A549 (cell line): Measurements from ENCODE around the gene ADCY2. TPM values are rescaled to one million over a fixed set of nuclear protein-coding genes. Genes with fewer than 3 reads are reported as not detected.

ENCODE experiments used
- ATAC-seq, 2 experiments: fragments of 200-7000 bp in 1 of 2; fragments of >200 bp in 1 of 2; cut with Nextera tagmentation in 1 of 2; cut with Tn5 transposase in 1 of 2; 3 replicates each; pipeline versions ENCODE4 v1.8.0 to v1.9.1; 2018 to 2020; ENCODE audit warnings: mild to moderate bottlenecking in 1 of 2, moderate library complexity in 1 of 2
- CTCF ChIA-PET: fragments of 300-600 bp; sonication (Branson Sonifier 250); formaldehyde crosslinking; extraction: SDS; loops from one replicate; lab custom pipeline; 2021; ENCODE audit warnings: antibody characterized with exemption, inconsistent platforms; lab: Yijun Ruan, JAX
- POLR2A ChIA-PET: fragments of 350-600 bp; formaldehyde crosslinking; extraction: SDS; loops from one replicate; lab custom pipeline; 2021; ENCODE audit warnings: antibody characterized with exemption, inconsistent platforms; lab: Yijun Ruan, JAX
- DNase-seq, 2 experiments: peaks; one replicate each; pipeline versions ENCODE4 v3.0.0 to v3.0.0-alpha.2; 2011 to 2016; ENCODE audit warnings: low read depth in 1 of 2, low spot score in 1 of 2
- FAIRE-seq: peaks from 2 replicates; lab custom pipeline; 2011; peaks lifted over from hg19 to GRCh38; lab: Jason Lieb, UNC
- H3K27ac ChIP-seq, 2 experiments: fragments of >200 bp; sonication (Bioruptor Twin); formaldehyde crosslinking; 3 replicates each; pipeline ENCODE4 v1.5.1; 2016 to 2017
- H3K4me1 ChIP-seq: fragments of >200 bp; sonication (Bioruptor Twin); formaldehyde crosslinking; 3 replicates; pipeline ENCODE4 v1.6.1; 2016
- H3K4me2 ChIP-seq: fragments of >200 bp; sonication (Bioruptor Twin); formaldehyde crosslinking; 3 replicates; pipeline ENCODE4 v1.6.1; 2016
- H3K4me3 ChIP-seq: fragments of >200 bp; sonication (Bioruptor Twin); formaldehyde crosslinking; 3 replicates; pipeline ENCODE4 v1.5.1; 2016
- H3K9me3 ChIP-seq: fragments of >200 bp; sonication (Bioruptor Twin); formaldehyde crosslinking; 3 replicates; pipeline ENCODE4 v1.6.1; 2016
- BCL3 ChIP-seq: fragments of >200 bp; sonication (Bioruptor Twin); formaldehyde crosslinking; IDR thresholded peaks from 3 replicates; pipeline ENCODE4 v1.6.1; 2016
- CBX2 ChIP-seq: fragments of 200-600 bp; sonication (generic); IDR thresholded peaks from 2 replicates; pipeline ENCODE4 v1.6.1; 2016; ENCODE audit warnings: low read depth, mild to moderate bottlenecking, borderline replicate concordance
- CHD4 ChIP-seq: fragments of 200-600 bp; sonication (generic); IDR thresholded peaks from 2 replicates; pipeline ENCODE4 v1.6.1; 2016; ENCODE audit warnings: antibody characterized with exemption, mild to moderate bottlenecking, borderline replicate concordance
- CTCF ChIP-seq: fragments of >200 bp; sonication (Bioruptor Twin); formaldehyde crosslinking; IDR thresholded peaks from 3 replicates; pipeline ENCODE4 v1.5.1; 2016
- EHF ChIP-seq: fragments of 250-450 bp; sonication (Bioruptor Pico); IDR thresholded peaks from 2 replicates; pipeline ENCODE4 v1.5.0; 2020; ENCODE audit warnings: mild to moderate bottlenecking
- ELK1 ChIP-seq: fragments of 150-350 bp; IDR thresholded peaks from 2 replicates; pipeline ENCODE4 v1.6.1; 2014; ENCODE audit warnings: low read depth, mild to moderate bottlenecking, low read length
- FOXS1 ChIP-seq: fragments of 250-450 bp; sonication (Bioruptor Pico); IDR thresholded peaks from 2 replicates; pipeline ENCODE4 v1.5.0; 2020; ENCODE audit warnings: mild to moderate bottlenecking, moderate library complexity
- GATA3 ChIP-seq: IDR thresholded peaks from 2 replicates; pipeline ENCODE4 v1.6.1; 2012; ENCODE audit warnings: borderline replicate concordance
- HES2 ChIP-seq: fragments of >200 bp; sonication (Bioruptor Twin); formaldehyde crosslinking; IDR thresholded peaks from 2 replicates; pipeline ENCODE4 v1.6.1; 2016
- JUN ChIP-seq, 2 experiments: fragments of >200 bp; sonication (Bioruptor Twin); formaldehyde crosslinking; IDR thresholded peaks; 2 replicates in 1 of 2; 3 replicates in 1 of 2; pipeline ENCODE4 v1.6.1; 2016 to 2017
- JUNB ChIP-seq: fragments of >200 bp; sonication (Bioruptor Twin); formaldehyde crosslinking; IDR thresholded peaks from 2 replicates; pipeline ENCODE4 v1.6.1; 2016
- KDM1A ChIP-seq: fragments of 200-600 bp; sonication (generic); IDR thresholded peaks from 2 replicates; pipeline ENCODE4 v1.6.1; 2016; ENCODE audit warnings: low read depth, mild to moderate bottlenecking
- KDM5A ChIP-seq: fragments of 200-600 bp; sonication (generic); IDR thresholded peaks from 2 replicates; pipeline ENCODE4 v1.6.1; 2016; ENCODE audit warnings: antibody characterized with exemption, mild to moderate bottlenecking
- MYC ChIP-seq: IDR thresholded peaks from 2 replicates; pipeline ENCODE4 v1.6.1; 2012; ENCODE audit warnings: mild to moderate bottlenecking, inconsistent platforms, low read length, improper control_type of control experiment, borderline replicate concordance
- NFE2L2 ChIP-seq: fragments of 150-350 bp; conservative IDR thresholded peaks from 2 replicates; pipeline ENCODE4 v1.6.1; 2014; ENCODE audit warnings: low read length
- NR3C1 ChIP-seq: fragments of >200 bp; sonication (Bioruptor Twin); formaldehyde crosslinking; IDR thresholded peaks from 3 replicates; pipeline ENCODE4 v1.6.1; 2017
- RAD21 ChIP-seq, 2 experiments: fragments of >200 bp in 1 of 2; sonication (Bioruptor Twin) in 1 of 2; formaldehyde crosslinking in 1 of 2; IDR thresholded peaks in 1 of 2; conservative IDR thresholded peaks in 1 of 2; 2 replicates in 1 of 2; 3 replicates in 1 of 2; pipeline ENCODE4 v1.6.1; 2012 to 2018; ENCODE audit warnings: inconsistent platforms in 1 of 2
- REST ChIP-seq: fragments of 200-600 bp; sonication (generic); IDR thresholded peaks from 2 replicates; pipeline ENCODE4 v1.6.1; 2016; ENCODE audit warnings: antibody characterized with exemption, mild to moderate bottlenecking, moderate library complexity
- TP53 ChIP-seq: fragments of 250-450 bp; sonication (Bioruptor Pico); IDR thresholded peaks from 2 replicates; pipeline ENCODE4 v1.5.0; 2021; ENCODE audit warnings: mild to moderate bottlenecking, moderate library complexity
- ZNF302 ChIP-seq: fragments of 250-450 bp; sonication (Bioruptor Pico); IDR thresholded peaks from 2 replicates; pipeline ENCODE4 v1.9.0; 2021; ENCODE audit warnings: inconsistent platforms, mild to moderate bottlenecking, moderate library complexity
- ZSCAN20 ChIP-seq: fragments of 250-450 bp; sonication (Bioruptor Pico); IDR thresholded peaks from 2 replicates; pipeline ENCODE4 v1.8.0; 2022; ENCODE audit warnings: mild to moderate bottlenecking, moderate library complexity
- WGBS: methylation state at CpG from one replicate; pipeline ENCODE4 v1.1.6; 2017; ENCODE audit errors: missing lambda C conversion rate; 5-methylcytosine and 5-hydroxymethylcytosine counted together
- polyA plus RNA-seq, 4 experiments: library from polyadenylated mRNA; depleted of rRNA in 3 of 4; stranded (reverse); fragments of >200 nt; fragmentation: RNase III in 1 of 4; extraction: RNeasy Plus Mini Kit Qiagen cat#74134 plus additional on column Dnase treatment in 1 of 4; gene quantifications; 2 replicates in 3 of 4; 3 replicates in 1 of 4; pipeline ENCODE4 v1.2.3, GENCODE V29; 2011 to 2017

The ADCY2 gene
- polyA plus RNA-seq, 2 of the 4 experiments (the other 2 are of a cell fraction), result not detected

- TF ChIP-seq HES2 (no peak), ZSCAN20 (CRISPR knock-in tag) (no peak), TP53 (CRISPR knock-in tag) (no peak), KDM5A (no peak), ZNF302 (CRISPR knock-in tag) (no peak), BCL3 (no peak), RAD21 (conservative IDR thresholded peaks at IDR 0.05 in 1 of 2, IDR thresholded peaks at IDR 0.05 in 1 of 2) (no peak), FOXS1 (CRISPR knock-in tag) (no peak)
Observed at GRCh38 chr5:7493081-7493480, 97.1 kb downstream of the ADCY2 start (continued).

- no peak for FAIRE-seq
- no peaks in the 10 kb centered on the region for H3K9me3 ChIP-seq
- no peak overlapping the region for H3K4me2 ChIP-seq
- ChIA-PET CTCF (interaction anchor here (0.7 to 2.2 kb wide), 2 partner anchors 16 to 19 kb away, joined by 3 to 8 read pairs; no protein-coding TSS in a partner anchor), POLR2A (no interaction called here)
- no peak for TF ChIP-seq CBX2
- no peak for TF ChIP-seq CTCF
- TF ChIP-seq NR3C1, result no peak
- TF ChIP-seq NFE2L2, result no peak
- TF ChIP-seq JUNB, result no peak
- H3K4me3 ChIP-seq, result no peak overlapping the region
- no peak for DNase-seq
- ATAC-seq, result no peak
- no peaks in the 10 kb centered on the region for H3K4me1 ChIP-seq
- 0% methylated on average over 5 of the region's 5 CpGs for WGBS
- H3K27ac ChIP-seq, result no peak overlapping the region
Observed at GRCh38 chr5:7493622-7494021, 97.7 kb downstream of the ADCY2 start.

GRCh38 chr5:7494481-7495130 is 98.7 kb downstream of the ADCY2 start:
- ChIA-PET CTCF (interaction anchor here (0.7 to 2.2 kb wide), 2 partner anchors 15 to 20 kb away, joined by 3 to 8 read pairs; no protein-coding TSS in a partner anchor), POLR2A (no interaction called here)
- no peaks in the 10 kb centered on the region for H3K4me1 ChIP-seq
- no peak for DNase-seq
- ATAC-seq, result no peak
- 0% methylated on average over 2 of the region's 2 CpGs for WGBS
- FAIRE-seq, result no peak
- no peak overlapping the region for H3K4me2 ChIP-seq
- H3K9me3 ChIP-seq, result no peaks in the 10 kb centered on the region
- H3K4me3 ChIP-seq, result no peak overlapping the region
- TF ChIP-seq GATA3 (no peak), ELK1 (no peak), KDM5A (no peak), REST (no peak), JUN (IDR thresholded peaks at IDR 0.05) (no peak), KDM1A (no peak), RAD21 (conservative IDR thresholded peaks at IDR 0.05 in 1 of 2, IDR thresholded peaks at IDR 0.05 in 1 of 2) (no peak), EHF (CRISPR knock-in tag) (no peak), MYC (no peak), CHD4 (no peak), ZNF302 (CRISPR knock-in tag) (no peak)
- H3K27ac ChIP-seq, result no peak overlapping the region
